RWPE2 (cell line): ENCODE data around the gene KIF3A.

Source experiments
- ATAC-seq: fragments of 200-7000 bp; cut with Tn5 transposase; 3 replicates; pipeline ENCODE4 v1.9.1; 2021; ENCODE audit warnings: low read depth
- DNase-seq: peaks from one replicate; pipeline ENCODE4 v3.0.0-alpha.2; 2020; ENCODE audit warnings: low spot score
- H3K27ac ChIP-seq: fragments of 450-650 bp; 2 replicates; pipeline ENCODE4 v1.5.1; 2017; ENCODE audit warnings: mild to moderate bottlenecking; ENCODE audit not compliant: poor library complexity, severe bottlenecking
- H3K27me3 ChIP-seq: fragments of 250-450 bp; sonication (Bioruptor Pico); 2 replicates; pipeline ENCODE4 v1.5.1; 2021; ENCODE audit warnings: mild to moderate bottlenecking, moderate library complexity; ENCODE audit not compliant: insufficient read depth, poor library complexity, severe bottlenecking
- H3K36me3 ChIP-seq: fragments of 250-450 bp; sonication (Bioruptor Pico); 2 replicates; pipeline ENCODE4 v1.5.1; 2020; ENCODE audit warnings: low read depth, mild to moderate bottlenecking, moderate library complexity
- H3K4me1 ChIP-seq: fragments of 250-450 bp; sonication (Bioruptor Pico); 2 replicates; pipeline ENCODE4 v1.5.1; 2021; ENCODE audit warnings: mild to moderate bottlenecking, moderate library complexity; ENCODE audit not compliant: insufficient read depth, poor library complexity, severe bottlenecking
- H3K4me3 ChIP-seq: fragments of 250-450 bp; sonication (Bioruptor Pico); 2 replicates; pipeline ENCODE4 v1.5.1; 2021; ENCODE audit warnings: mild to moderate bottlenecking, moderate library complexity; ENCODE audit not compliant: severe bottlenecking
- H3K9me3 ChIP-seq: fragments of 250-450 bp; sonication (Bioruptor Pico); 2 replicates; pipeline ENCODE4 v1.5.1; 2021; ENCODE audit warnings: mild to moderate bottlenecking, moderate library complexity; ENCODE audit not compliant: severe bottlenecking
- CTCF ChIP-seq: fragments of 450-650 bp; IDR thresholded peaks from one replicate; pipeline ENCODE4 v1.5.1; 2017; ENCODE audit warnings: mild to moderate bottlenecking, moderate library complexity; ENCODE audit not compliant: poor library complexity, severe bottlenecking

KIF3A gene

GRCh38 chr5:132760601-132761317 is 23.4 kb upstream of the KIF3A start:
- Histone ChIP-seq H3K27me3 (no peaks in the 10 kb centered on the region), H3K4me3 (no peak overlapping the region), H3K36me3 (peaks cover 74% of the 10 kb centered on the region), H3K27ac (no peak overlapping the region), H3K9me3 (no peaks in the 10 kb centered on the region), H3K4me1 (no peaks in the 10 kb centered on the region)
- DNase-seq (peak; percentile 66), ATAC-seq (no peak)
- no peak for TF ChIP-seq CTCF

- Histone ChIP-seq H3K4me1 (no peaks in the 10 kb centered on the region), H3K4me3 (no peak overlapping the region), H3K9me3 (no peaks in the 10 kb centered on the region), H3K27me3 (no peaks in the 10 kb centered on the region), H3K27ac (no peak overlapping the region), H3K36me3 (peaks cover 67% of the 10 kb centered on the region)
- no peak for TF ChIP-seq CTCF
- peak; percentile 65 for DNase-seq
- ATAC-seq = no peak
Observed at GRCh38 chr5:132760049-132760420, 22.7 kb upstream of the KIF3A start.

GRCh38 chr5:132759114-132760048 is 22.0 kb upstream of the KIF3A start:
- no peak for TF ChIP-seq CTCF
- H3K9me3 ChIP-seq = no peaks in the 10 kb centered on the region
- no peak overlapping the region for H3K27ac ChIP-seq
- no peak overlapping the region for H3K4me3 ChIP-seq
- peaks cover 60% of the 10 kb centered on the region for H3K36me3 ChIP-seq
- no peaks in the 10 kb centered on the region for H3K4me1 ChIP-seq
- H3K27me3 ChIP-seq = no peaks in the 10 kb centered on the region
- DNase-seq (peak; percentile 43), ATAC-seq (no peak)

GRCh38 chr5:132758451-132758850 is 21.1 kb upstream of the KIF3A start:
- ATAC-seq = no peak
- Histone ChIP-seq H3K27me3 (no peaks in the 10 kb centered on the region), H3K36me3 (peaks cover 51% of the 10 kb centered on the region), H3K9me3 (no peaks in the 10 kb centered on the region), H3K27ac (no peak overlapping the region), H3K4me1 (no peaks in the 10 kb centered on the region), H3K4me3 (no peak overlapping the region)
- no peak for TF ChIP-seq CTCF
- DNase-seq = no peak
